ENCODE measurements around the gene AMBRA1. TPM values are rescaled to one million over a fixed set of nuclear protein-coding genes. Genes with fewer than 3 reads are reported as not detected.

The AMBRA1 gene
- polyA plus RNA-seq, 1 donor from 2014 or later: 34.5 TPM

GRCh38 chr11:46435679-46436078 is 158.1 kb downstream of the AMBRA1 start:
- Histone ChIP-seq H3K4me3 (ENCODE audit: low read length) (no peak overlapping the region), H3K9ac (ENCODE audit: low read length) (no peak overlapping the region), H3K27me3 (ENCODE audit: insufficient read depth, low read depth, low read length) (no peaks in the 10 kb centered on the region), H3K9me3 (ENCODE audit: low read length) (no peaks in the 10 kb centered on the region), H3K4me2 (ENCODE audit: low read length) (no peak overlapping the region), H3K27ac (ENCODE audit: low read length) (no peak overlapping the region), H3K79me2 (replicated peaks; ENCODE audit: insufficient read depth, low read length) (no peaks in the 10 kb centered on the region), H3K36me3 (ENCODE audit: insufficient read depth, low read length) (peaks cover 10% of the 10 kb centered on the region), H3F3A (ENCODE audit: insufficient read depth, low read length, poor library complexity, severe bottlenecking) (no peaks in the 10 kb centered on the region), H3K9me2 (ENCODE audit: insufficient read depth, low read length) (no peaks in the 10 kb centered on the region), H4K20me1 (ENCODE audit: insufficient read depth) (no peaks in the 10 kb centered on the region), H2AFZ (ENCODE audit: low read depth, low read length) (no peak overlapping the region)
- TF ChIP-seq SMC3 (conservative IDR thresholded peaks at IDR 0.05; ENCODE audit: poor library complexity) (no peak), TAF1 (IDR thresholded peaks at IDR 0.05; ENCODE audit: low read depth) (no peak)

GRCh38 chr11:46431211-46431610 is 162.6 kb downstream of the AMBRA1 start:
- no peak overlapping the region for H3K27ac ChIP-seq (ENCODE audit: low read length)
- no peaks in the 10 kb centered on the region for H3K27me3 ChIP-seq (ENCODE audit: insufficient read depth, low read depth, low read length)
- no peaks in the 10 kb centered on the region for H3F3A ChIP-seq (ENCODE audit: insufficient read depth, low read length, poor library complexity, severe bottlenecking)
- no peaks in the 10 kb centered on the region for H3K79me2 ChIP-seq (replicated peaks; ENCODE audit: insufficient read depth, low read length)
- H3K4me3 ChIP-seq (ENCODE audit: low read length): no peak overlapping the region
- no peak overlapping the region for H3K9ac ChIP-seq (ENCODE audit: low read length)
- H2AFZ ChIP-seq (ENCODE audit: low read depth, low read length): no peak overlapping the region
- TF ChIP-seq MXI1 (conservative IDR thresholded peaks at IDR 0.05; ENCODE audit: poor library complexity, severe bottlenecking) (no peak), RAD21 (conservative IDR thresholded peaks at IDR 0.05) (no peak), REST (IDR thresholded peaks at IDR 0.05; ENCODE audit: borderline replicate concordance) (no peak), CTCF (IDR thresholded peaks at IDR 0.05; ENCODE audit: poor library complexity, severe bottlenecking) (no peak), EP300 (conservative IDR thresholded peaks at IDR 0.05; ENCODE audit: poor library complexity, severe bottlenecking) (no peak), POLR2AphosphoS5 (IDR thresholded peaks at IDR 0.05) (no peak), EZH2 (IDR thresholded peaks at IDR 0.05; ENCODE audit: borderline replicate concordance, insufficient read depth, low read length, poor library complexity, severe bottlenecking) (no peak), SMC3 (conservative IDR thresholded peaks at IDR 0.05; ENCODE audit: poor library complexity) (no peak), TAF1 (IDR thresholded peaks at IDR 0.05; ENCODE audit: low read depth) (no peak)
- no peaks in the 10 kb centered on the region for H3K9me2 ChIP-seq (ENCODE audit: insufficient read depth, low read length)
- H3K9me3 ChIP-seq (ENCODE audit: low read length): no peaks in the 10 kb centered on the region
- H3K36me3 ChIP-seq (ENCODE audit: insufficient read depth, low read length): peaks cover 10% of the 10 kb centered on the region
- no peaks in the 10 kb centered on the region for H4K20me1 ChIP-seq (ENCODE audit: insufficient read depth)
- no peak overlapping the region for H3K4me2 ChIP-seq (ENCODE audit: low read length)

- Histone ChIP-seq H3K9me3 (ENCODE audit: low read length) (no peaks in the 10 kb centered on the region), H3K27ac (ENCODE audit: low read length) (no peak overlapping the region), H3K36me3 (ENCODE audit: insufficient read depth, low read length) (peaks cover 10% of the 10 kb centered on the region), H2AFZ (ENCODE audit: low read depth, low read length) (no peak overlapping the region), H3K9me2 (ENCODE audit: insufficient read depth, low read length) (no peaks in the 10 kb centered on the region), H3K9ac (ENCODE audit: low read length) (no peak overlapping the region), H3K4me3 (ENCODE audit: low read length) (no peak overlapping the region), H3F3A (ENCODE audit: insufficient read depth, low read length, poor library complexity, severe bottlenecking) (no peaks in the 10 kb centered on the region), H3K27me3 (ENCODE audit: insufficient read depth, low read depth, low read length) (no peaks in the 10 kb centered on the region), H3K79me2 (replicated peaks; ENCODE audit: insufficient read depth, low read length) (no peaks in the 10 kb centered on the region), H4K20me1 (ENCODE audit: insufficient read depth) (no peaks in the 10 kb centered on the region), H3K4me2 (ENCODE audit: low read length) (no peak overlapping the region)
- TF ChIP-seq REST (IDR thresholded peaks at IDR 0.05; ENCODE audit: borderline replicate concordance) (no peak), RAD21 (conservative IDR thresholded peaks at IDR 0.05) (no peak), EP300 (conservative IDR thresholded peaks at IDR 0.05; ENCODE audit: poor library complexity, severe bottlenecking) (no peak), EZH2 (IDR thresholded peaks at IDR 0.05; ENCODE audit: borderline replicate concordance, insufficient read depth, low read length, poor library complexity, severe bottlenecking) (no peak), TAF1 (IDR thresholded peaks at IDR 0.05; ENCODE audit: low read depth) (no peak), SMC3 (conservative IDR thresholded peaks at IDR 0.05; ENCODE audit: poor library complexity) (no peak), CTCF (IDR thresholded peaks at IDR 0.05; ENCODE audit: poor library complexity, severe bottlenecking) (no peak), MXI1 (conservative IDR thresholded peaks at IDR 0.05; ENCODE audit: poor library complexity, severe bottlenecking) (no peak)
Measured at GRCh38 chr11:46429717-46430116, 164.1 kb downstream of the AMBRA1 start.

Measured in neural cell (in vitro differentiated cells).